GM21723 (cell line): ENCODE measurements around the gene LRRFIP1.
"Not testable (repeated sequence)": the region's sequence is repeated elsewhere in the genome, so short reads cannot be mapped to it uniquely, and the experiment has no call there.

Source experiments
- ATAC-seq: cut with Tn5 transposase; IDR thresholded peaks from one replicate; pipeline ENCODE4 v1.9.1; 2021; ENCODE audit warnings: mild to moderate bottlenecking, moderate library complexity; ENCODE audit not compliant: unreplicated experiment

LRRFIP1 gene

GRCh38 chr2:237596520-237597195 lies 30.7 kb upstream of the LRRFIP1 start:
- no peak for ATAC-seq

GRCh38 chr2:237597196-237598145 lies 29.9 kb upstream of the LRRFIP1 start:
- no peak for ATAC-seq

GRCh38 chr2:237598468-237599208 lies 28.7 kb upstream of the LRRFIP1 start:
- no peak for ATAC-seq

GRCh38 chr2:237599465-237600110 lies 27.8 kb upstream of the LRRFIP1 start:
- ATAC-seq, result no peak

- ATAC-seq, result no peak
Measured at GRCh38 chr2:237600205-237600846, 27.1 kb upstream of the LRRFIP1 start.

GRCh38 chr2:237601453-237602116 lies 25.8 kb upstream of the LRRFIP1 start:
- ATAC-seq, result no peak

- no peak for ATAC-seq
Measured at GRCh38 chr2:237602409-237602808, 25.0 kb upstream of the LRRFIP1 start.

GRCh38 chr2:237603049-237603717 lies 24.2 kb upstream of the LRRFIP1 start:
- no peak for ATAC-seq

GRCh38 chr2:237603718-237604362 lies 23.5 kb upstream of the LRRFIP1 start:
- ATAC-seq, result peak; percentile 56

GRCh38 chr2:237604391-237604790 lies 23.0 kb upstream of the LRRFIP1 start:
- no peak for ATAC-seq

GRCh38 chr2:237604960-237605359 lies 22.4 kb upstream of the LRRFIP1 start:
- ATAC-seq, result no peak

GRCh38 chr2:237606522-237606921 lies 20.9 kb upstream of the LRRFIP1 start:
- not testable (repeated sequence) for ATAC-seq

GRCh38 chr2:237612527-237613357 lies 14.6 kb upstream of the LRRFIP1 start:
- no peak for ATAC-seq

- no peak for ATAC-seq
Measured at GRCh38 chr2:237613679-237614078, 13.7 kb upstream of the LRRFIP1 start.

GRCh38 chr2:237614151-237614720 lies 13.2 kb upstream of the LRRFIP1 start:
- ATAC-seq, result no peak

- no peak for ATAC-seq
Measured at GRCh38 chr2:237615631-237616249, 11.6 kb upstream of the LRRFIP1 start.

- no peak for ATAC-seq
Measured at GRCh38 chr2:237616373-237616733, 11.0 kb upstream of the LRRFIP1 start.
